Measurements from ENCODE around the gene P4HA1.

Gene P4HA1

DNA sequence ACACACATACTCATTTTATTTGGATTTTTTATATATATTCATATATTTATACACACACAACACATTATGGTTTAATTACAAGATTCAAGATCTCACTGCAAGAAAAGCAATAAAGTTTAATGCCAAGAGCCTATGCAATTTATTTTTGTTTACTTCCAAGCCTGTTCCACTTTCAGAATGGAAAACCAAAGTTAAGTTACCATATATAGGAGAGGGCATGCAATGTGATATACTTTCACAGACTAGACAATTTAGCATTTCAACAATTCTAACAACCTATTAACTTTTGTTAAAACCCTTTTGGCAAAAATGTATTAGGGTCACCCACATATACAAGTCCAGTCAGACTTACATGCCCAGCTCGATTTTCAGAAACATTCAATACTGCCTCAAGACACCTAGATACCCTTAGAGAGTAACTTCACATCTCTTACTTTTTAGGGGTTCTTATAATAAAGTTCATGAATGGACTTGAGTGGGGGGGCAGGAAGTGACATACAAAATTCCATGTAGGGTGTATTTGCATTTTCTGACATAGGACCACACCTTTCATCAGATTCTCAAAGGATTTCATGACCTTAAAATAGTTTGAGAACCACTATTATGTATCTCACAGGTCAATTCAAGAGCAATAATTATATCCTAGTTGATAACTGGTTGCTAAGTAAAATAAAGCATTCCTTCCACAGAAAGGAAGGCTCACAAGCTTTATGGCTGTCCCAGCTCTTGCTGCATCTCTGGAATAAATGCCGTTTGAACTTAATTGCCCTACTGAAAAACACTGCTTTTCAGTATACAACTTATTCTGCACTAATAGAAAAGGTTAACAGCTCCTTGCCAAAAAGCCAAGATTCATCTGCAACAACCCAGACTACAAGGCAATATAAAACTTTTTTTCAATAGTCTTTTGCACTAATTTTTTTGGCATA lies 2.5 kb downstream of the P4HA1 start:
- no peak for DNase-seq

- DNase-seq, result no peak
These were observed 3.8 kb downstream of the P4HA1 start for GRCh38 chr10:73092830-73093229.

DNA sequence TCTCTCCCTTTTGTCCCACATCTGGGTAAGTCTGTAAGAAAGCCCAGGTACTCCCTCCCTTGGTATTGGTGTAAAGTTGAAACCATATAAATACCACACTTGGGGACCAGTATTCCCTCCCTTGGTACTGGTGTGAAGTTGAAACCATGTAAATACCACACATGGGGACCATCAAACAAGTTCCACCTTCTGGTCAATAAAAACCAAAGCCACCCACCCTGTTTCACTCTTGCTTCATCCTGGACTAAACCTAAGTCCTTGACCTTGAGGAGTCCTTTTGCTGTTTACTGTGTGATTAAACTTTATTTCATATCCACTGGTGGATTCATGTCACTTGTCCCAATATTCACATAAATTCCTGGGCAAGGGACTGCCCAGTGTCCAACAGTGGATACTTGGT lies 8.4 kb downstream of the P4HA1 start:
- DNase-seq, result no peak

GRCh38 chr10:73086816-73087215 lies 9.8 kb downstream of the P4HA1 start:
- DNase-seq, result no peak

- DNase-seq, result no peak
These were observed 12.5 kb downstream of the P4HA1 start for GRCh38 chr10:73084209-73084608.

DNA sequence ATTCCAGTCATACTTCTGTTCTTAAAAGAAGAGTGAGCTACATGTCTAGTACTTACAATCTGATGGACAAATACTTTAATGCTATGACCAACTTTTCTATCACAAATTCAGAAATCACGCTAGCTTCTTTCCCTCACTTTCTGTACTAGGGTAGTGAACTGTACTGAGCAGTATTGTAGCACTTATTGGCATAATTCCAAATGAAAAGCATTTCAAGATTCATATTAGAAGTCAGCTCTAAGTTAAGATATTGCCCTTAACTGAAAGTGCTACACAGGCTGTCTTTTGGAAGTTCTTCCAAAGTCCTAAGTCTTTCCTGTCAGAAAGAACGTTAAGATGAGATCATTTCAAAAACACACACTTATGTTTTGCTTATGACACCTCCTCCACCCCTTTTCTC lies 13.4 kb downstream of the P4HA1 start:
- DNase-seq, result no peak

- DNase-seq, result no peak
These were observed 16.7 kb downstream of the P4HA1 start for GRCh38 chr10:73079779-73080541.

GRCh38 chr10:73076360-73077183 lies 20.1 kb downstream of the P4HA1 start:
- DNase-seq, result no peak

DNA sequence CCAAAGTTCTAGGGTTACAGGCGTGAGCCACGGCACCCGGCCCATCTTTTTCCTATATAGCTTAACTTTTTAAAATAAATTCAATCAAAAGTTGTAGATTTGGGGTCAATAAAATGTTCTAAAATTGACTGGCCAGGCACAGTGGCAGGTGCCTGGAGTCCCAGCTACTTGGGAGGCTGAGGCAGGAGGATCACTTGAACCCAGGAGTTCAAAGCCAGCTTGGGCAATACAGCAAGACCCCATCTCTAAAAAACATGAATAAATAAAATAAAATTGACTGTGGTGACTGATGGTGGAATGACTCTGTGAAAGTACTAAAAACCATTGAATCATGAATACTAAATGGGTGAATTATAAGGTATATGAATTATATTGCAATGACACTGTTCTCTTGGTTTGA lies 20.8 kb downstream of the P4HA1 start:
- DNase-seq, result no peak

DNA sequence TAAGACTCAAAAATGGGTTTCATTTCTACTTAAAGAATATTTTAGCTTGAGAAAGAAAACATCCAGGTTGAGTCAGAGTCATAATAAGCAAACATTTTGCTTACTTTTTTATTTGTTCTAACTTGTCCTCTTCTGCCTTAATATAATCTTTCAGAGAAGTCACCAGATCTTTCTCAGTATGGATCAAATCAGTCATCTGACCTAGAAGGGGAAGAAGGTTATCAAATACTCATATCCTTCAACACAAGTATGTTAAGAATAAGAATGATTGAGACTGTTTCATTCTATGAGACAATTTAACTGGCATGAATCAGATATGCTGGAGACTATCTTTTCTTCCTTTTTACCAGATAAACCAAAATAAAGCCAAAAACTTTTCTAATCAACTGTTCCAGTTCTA lies 23.0 kb downstream of the P4HA1 start:
- DNase-seq, result no peak

DNA sequence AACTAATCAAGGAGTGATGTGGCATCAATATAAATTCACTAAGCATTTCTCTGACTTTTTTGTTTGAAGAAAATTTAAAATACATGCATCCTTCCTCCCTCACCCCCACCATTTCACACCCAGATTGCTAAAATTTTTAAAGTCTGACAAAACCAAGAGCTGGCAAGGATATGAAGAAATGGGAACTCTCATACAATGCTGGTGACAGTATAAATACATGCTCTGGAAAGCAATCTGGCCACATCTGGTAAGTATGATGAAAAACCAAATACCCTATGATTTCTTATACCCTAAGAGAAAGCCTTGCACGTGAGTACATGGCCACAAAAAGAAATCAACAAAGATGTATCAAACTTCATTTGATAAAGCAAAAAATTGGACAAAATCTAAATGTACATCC lies 31.2 kb downstream of the P4HA1 start:
- DNase-seq, result no peak

DNA sequence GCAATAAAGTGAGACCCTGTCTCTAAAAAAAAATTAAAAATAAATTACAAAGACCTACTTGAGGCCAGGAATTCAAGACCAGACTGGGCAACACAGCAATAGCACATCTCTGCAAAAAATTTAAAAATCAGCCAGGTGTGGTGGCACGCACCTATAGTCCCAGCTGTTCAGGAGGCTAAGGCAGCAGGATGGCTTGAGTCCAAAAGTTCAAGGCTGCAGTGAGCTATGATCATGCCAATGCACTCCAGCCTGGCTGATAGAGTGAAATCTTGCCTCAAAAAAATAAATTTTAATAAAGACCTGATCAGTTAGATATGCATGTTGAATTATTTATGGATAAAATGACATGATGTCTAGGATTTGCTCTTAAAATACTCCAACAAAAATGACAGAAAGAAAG lies 34.9 kb downstream of the P4HA1 start:
- no peak for DNase-seq

GRCh38 chr10:73060738-73061635 lies 35.7 kb downstream of the P4HA1 start:
- DNase-seq, result peak; percentile 19

- DNase-seq, result no peak
These were observed 36.5 kb downstream of the P4HA1 start for GRCh38 chr10:73060173-73060572.

DNA sequence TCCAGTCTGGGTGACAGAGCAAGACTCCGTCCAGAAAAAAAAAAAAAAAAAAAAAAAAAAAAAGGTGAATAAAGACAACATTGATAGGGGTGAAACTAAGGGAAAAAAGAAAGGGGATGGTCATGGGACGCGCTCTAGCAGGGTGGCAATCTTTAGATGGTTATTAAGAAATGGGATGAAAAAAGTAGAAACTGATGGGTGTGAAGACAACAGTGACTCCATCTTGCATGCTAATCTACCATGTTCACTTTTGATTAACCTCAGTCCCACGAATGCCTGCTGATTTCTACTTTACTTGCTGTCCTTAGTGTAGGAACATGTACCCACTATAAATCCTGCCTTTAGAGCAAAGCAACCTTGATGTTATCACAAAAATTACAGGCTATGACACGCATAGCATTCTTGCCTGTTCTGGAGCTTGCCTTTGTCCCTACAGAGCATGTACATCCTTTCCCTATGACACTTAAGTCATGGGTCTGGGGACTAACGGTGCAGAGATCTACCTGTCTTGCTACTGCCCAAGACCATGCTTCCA lies 38.5 kb downstream of the P4HA1 start:
- no peak for DNase-seq

- no peak for DNase-seq
These were observed 42.4 kb downstream of the P4HA1 start for GRCh38 chr10:73054286-73054685.

DNA sequence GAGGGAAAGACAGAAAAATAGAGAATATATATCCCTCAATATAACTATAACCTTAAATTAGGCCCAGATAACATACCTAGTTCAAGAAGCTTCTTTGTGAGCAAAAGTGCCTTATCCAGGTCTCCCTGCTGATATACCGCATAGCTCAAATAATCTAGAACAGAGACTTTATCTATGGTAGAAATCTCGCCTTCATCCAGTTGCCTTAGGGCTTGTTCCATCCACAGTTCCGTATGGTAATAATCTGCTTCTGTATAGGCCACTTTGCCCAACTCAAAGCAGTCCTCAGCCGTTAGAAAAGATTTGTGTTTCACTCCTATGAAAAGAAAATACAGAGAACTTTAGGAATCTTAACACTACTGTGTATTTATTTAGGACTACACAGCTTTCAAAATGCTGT lies 43.4 kb downstream of the P4HA1 start:
- no peak for DNase-seq

DNA sequence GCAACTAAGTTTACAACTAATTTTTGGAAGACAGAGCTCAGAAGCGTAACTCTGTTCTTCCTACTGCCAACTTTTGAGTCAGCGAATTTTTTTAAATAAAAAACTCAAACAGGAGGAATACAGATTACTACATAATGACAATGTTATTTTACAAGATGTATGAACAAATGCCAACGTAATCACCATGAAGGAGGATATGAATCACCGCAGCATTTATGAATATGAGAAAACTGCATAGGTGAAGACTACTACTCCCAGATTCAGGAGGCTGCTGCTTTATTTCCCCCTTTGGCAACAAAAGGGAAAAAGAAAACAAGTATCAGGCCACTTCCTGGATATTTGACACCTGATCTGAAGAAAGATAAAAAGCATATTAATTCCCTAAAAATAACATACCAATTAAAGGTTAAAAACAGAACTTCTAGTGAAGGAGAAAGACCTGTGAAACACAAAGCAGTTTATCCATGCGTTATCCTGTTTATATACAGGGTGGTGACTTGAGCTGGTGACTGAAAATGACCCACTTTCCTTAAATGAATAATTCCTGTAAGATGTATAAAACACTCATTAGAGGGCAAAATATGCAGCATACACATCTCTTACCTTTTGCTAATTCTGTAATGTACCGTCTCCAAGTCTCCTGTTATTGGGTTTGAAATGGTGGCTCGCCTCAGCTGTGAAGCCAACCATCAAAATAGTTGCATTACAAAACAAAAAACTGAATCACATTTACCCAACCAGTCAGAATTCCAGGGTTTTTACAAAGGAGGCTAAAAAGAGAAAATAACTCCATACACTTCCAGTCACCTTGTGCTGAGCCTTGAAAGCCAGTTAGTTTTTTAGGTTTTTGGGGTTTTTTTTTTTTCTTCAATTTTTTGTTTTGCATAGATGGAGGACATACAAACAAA lies 52.0 kb downstream of the P4HA1 start:
- no peak for DNase-seq

DNA sequence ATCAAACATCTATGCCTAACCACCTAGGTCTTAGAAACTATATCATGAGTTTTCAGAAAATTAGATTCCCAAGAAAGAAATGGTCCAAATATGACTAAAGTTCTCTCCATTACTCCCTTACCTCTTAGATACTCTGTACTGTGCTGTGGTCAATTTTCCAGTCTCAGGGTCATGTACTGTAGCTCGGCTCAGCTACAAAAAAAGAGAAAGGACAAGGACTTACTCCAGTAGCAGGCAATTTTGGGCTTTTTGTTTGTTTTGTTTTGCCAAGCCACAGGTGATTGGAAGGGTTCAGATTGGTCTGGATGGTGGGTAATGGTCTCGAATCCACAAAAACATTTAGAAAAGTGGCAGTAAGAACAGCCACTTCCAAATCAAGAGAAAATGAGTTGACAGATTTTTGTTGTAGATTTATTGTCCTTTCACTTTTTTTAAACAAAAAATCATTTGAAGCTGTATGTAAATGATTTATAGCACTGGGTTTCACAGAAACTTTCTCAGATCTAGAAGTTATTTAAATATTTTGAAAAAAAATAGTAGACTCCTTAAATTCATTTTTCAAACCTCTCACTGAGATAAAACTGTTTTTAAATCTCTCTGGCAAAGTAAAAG lies 52.8 kb downstream of the P4HA1 start:
- DNase-seq, result no peak

DNA sequence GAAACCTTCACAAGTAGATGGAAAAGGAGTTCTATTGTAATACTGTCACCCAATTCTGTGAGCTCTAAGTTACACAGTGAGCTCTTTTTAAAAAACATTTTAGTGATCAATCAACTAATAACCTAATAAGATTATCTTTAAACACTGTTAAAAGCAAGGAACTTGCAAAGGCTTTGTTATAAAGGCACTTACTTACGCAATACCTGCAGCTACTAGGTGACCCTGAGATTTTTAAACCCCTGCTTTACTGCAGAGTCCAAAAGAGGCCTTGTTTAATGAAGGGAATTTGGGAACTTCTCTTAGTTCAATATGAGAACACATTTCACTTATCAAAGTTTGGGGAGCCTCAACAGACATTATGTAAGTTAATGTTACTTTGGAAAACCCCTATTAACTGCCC lies 53.3 kb downstream of the P4HA1 start:
- no peak for DNase-seq
